ENCODE results near the gene AHDC1.

Gene AHDC1

DNA sequence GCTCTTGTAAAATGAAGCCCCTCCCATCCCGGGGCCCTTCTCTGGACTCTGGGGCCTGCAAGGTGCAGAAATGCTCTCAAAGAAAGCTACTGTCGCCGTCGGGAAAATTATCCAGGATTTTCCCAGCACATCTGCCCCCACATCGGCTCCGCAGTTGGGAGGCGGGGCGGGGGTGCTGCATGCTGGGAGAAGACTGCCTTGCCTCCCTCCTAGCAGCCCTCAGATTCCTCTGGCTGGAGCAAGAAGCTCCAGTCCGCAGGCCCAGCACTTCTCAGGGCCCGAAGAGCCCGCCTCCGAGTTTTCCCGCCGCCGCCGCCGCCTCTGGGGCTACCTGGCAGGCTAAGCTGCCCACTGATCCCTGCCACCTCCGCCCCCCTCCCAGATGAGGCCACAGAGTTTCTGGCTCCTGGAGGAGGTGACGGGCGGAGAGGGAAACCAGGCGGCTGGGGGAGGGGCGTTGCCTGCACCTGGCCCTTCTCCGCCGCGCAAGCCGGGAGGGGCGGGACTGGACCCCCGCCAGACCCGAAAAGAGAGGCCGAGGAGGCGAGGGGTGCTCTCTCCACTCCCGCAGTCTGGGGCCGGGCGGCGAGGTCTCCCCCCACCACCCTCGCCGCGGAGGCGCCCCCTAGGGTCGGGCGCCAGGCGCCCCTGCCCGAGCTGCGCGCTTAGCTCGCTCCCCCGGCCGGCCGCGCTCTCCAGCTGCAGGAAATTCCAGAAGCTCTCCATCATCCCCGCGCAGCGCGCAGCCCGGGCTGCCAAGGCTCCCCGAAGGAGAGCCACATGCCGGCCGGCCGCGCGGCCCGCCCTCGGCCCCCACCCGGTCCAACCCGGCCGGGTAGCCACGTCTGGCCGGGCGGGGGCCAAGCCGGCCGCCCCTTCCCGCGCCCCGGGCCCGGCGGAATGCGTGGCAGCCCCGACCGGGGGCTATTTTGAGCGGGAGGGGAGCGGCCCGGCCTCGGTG is 28.8 kb downstream of the AHDC1 start:
- ChIA-PET CTCF (interaction anchor here (0.6 to 27.5 kb wide), 11 partner anchors 9 to 279 kb away, joined by 3 to 689 read pairs (median 6); partner anchors contain the start of gene AHDC1), POLR2A (interaction anchor here (0.8 to 1.4 kb wide), 5 partner anchors 8 to 37 kb away, joined by 3 to 6 read pairs (median 4); partner anchors contain the start of gene AHDC1)
- H3K4me3 ChIP-seq (ENCODE audit: low read depth, low read length), result peak overlapping the region; percentile 34
- DNase-seq (ENCODE audit: low read depth, low spot score), result no peak
- TF ChIP-seq, protein P1, sequence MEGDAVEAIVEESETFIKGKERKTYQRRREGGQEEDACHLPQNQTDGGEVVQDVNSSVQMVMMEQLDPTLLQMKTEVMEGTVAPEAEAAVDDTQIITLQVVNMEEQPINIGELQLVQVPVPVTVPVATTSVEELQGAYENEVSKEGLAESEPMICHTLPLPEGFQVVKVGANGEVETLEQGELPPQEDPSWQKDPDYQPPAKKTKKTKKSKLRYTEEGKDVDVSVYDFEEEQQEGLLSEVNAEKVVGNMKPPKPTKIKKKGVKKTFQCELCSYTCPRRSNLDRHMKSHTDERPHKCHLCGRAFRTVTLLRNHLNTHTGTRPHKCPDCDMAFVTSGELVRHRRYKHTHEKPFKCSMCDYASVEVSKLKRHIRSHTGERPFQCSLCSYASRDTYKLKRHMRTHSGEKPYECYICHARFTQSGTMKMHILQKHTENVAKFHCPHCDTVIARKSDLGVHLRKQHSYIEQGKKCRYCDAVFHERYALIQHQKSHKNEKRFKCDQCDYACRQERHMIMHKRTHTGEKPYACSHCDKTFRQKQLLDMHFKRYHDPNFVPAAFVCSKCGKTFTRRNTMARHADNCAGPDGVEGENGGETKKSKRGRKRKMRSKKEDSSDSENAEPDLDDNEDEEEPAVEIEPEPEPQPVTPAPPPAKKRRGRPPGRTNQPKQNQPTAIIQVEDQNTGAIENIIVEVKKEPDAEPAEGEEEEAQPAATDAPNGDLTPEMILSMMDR (IDR thresholded peaks at IDR 0.05; ENCODE audit: insufficient read depth, low read length, missing control alignments), result peak; percentile 37

DNA sequence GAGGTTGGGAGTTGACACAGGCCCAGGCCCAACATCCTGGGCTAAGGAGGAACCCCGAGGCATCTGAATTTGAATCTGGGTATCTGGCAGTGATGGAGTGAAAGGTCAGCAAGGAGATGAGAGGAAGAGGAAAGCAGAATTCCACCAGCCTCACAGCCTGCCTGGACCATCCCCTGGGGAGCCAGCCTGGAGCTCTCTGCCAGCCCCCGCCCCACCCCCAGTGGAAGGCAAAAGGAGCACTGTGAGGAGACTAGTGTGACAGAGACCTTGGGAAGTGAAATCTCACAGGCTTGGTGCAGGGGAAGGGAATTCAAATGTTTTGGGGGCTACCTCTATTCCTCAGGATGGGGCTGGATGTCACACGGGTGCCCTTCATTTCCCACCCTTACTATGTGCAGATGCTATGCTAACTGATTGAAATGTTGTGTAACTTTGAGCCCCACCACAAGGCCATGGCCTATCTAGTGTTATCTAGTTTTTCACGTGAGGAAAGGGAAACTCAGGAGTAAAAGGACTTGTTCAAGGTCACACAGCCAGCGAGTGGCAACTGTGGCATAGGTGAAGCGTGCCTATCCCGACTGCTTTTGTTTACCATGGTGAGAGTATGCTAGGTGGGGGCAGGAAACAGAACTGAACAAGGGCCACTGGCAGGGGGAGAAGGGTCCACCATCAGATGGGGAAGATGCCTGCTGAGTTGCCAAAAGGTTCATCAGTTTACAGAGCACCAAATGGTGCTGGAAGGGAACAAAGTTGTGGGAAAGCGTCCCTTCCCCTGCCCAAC is 29.8 kb downstream of the AHDC1 start:
- CTCF ChIA-PET, result interaction anchor here (1.0 to 27.5 kb wide), 10 partner anchors 8 to 36 kb away, joined by 3 to 689 read pairs (median 10); partner anchors contain the start of gene AHDC1
- TF ChIP-seq, protein P1 (IDR thresholded peaks at IDR 0.05; ENCODE audit: insufficient read depth, low read length, missing control alignments), result no peak
- no peak overlapping the region for H3K4me3 ChIP-seq (ENCODE audit: low read depth, low read length)
- POLR2A ChIA-PET, result interaction anchor here (1.4 kb wide), 2 partner anchors 9 to 20 kb away, joined by 4 to 5 read pairs; no protein-coding TSS in a partner anchor
- DNase-seq (ENCODE audit: low read depth, low spot score), result no peak

DNA sequence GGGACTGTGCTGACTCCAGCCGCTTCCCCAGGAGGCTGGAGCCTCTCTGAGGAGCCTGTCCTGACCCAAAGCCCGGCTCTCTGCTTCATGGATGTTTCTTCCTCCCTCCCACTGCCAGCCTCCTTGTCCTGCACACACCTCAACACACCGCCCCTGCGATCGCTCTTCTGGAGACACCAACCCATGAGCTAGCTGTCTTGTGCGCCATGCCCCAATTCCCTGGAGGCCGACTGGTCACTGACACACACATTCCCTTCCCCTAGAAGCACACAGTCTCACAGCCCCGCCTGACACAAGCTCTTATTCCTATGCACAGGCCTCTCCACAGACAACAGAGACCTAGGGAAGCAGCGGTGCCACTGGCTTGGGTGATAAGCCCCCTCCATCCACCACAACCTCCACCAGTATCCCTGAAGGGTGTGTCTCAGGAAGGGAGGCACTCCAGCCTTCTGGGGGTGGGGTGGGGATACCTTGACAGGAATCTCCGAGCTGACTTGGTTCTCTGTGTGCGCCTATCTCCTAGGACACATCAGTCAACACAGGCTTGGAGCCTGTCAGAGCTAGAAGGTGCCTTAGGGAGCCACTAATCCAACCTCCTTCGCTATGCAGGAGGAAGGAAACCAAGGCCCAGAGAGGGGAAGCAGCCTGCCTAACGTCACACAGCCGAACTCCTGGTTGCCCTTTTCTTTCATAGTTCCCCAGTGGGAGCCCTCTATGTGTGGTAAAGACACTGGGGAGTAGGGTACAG is 31.1 kb downstream of the AHDC1 start:
- no peak for DNase-seq (ENCODE audit: low read depth, low spot score)
- CTCF ChIA-PET, result interaction anchor here (1.0 to 27.5 kb wide), 6 partner anchors 8 to 51 kb away, joined by 3 to 689 read pairs (median 14); partner anchors contain the start of gene AHDC1
- no peak overlapping the region for H3K4me3 ChIP-seq (ENCODE audit: low read depth, low read length)
- TF ChIP-seq, protein P1 (IDR thresholded peaks at IDR 0.05; ENCODE audit: insufficient read depth, low read length, missing control alignments), result no peak
- POLR2A ChIA-PET, result interaction anchor here (0.6 to 0.9 kb wide), 2 partner anchors 11 to 32 kb away, joined by 3 read pairs; partner anchors contain the start of gene AHDC1

DNA sequence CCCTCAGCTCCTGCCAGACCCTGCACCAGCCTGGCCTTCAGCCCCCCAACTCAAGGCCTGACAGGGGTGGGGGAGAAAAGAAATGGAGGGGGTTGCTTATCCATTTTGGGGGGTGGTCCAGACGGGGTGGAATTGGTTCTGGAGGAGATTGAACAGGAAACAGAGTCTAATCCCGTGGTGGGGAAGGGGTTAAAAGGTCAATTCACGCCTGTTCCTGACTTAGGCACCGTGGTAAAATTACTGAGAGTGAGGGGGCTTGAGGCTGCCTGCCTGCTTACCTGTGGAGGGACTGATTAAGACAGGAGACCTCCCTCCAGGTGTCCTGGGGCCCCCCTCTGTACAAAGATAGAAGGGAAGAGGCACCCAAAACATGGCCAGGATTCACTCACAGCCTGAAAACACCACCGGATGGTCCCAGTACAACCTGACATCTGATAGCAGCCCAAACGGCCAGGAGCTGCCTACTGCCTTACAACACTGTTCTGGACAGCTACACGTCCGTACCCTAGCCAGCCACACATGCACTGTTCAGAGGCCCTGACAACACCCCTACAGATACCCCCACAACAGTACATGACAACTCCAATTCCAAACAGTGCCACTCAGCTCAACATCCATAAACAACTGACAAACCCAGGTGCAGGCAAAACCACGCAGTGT is 31.8 kb downstream of the AHDC1 start:
- no peak overlapping the region for H3K4me3 ChIP-seq (ENCODE audit: low read depth, low read length)
- ChIA-PET CTCF (interaction anchor here (1.3 to 27.5 kb wide), 6 partner anchors 7 to 169 kb away, joined by 3 to 689 read pairs (median 14); partner anchors contain the start of gene AHDC1), POLR2A (interaction anchor here (0.6 to 0.9 kb wide), 2 partner anchors 10 to 32 kb away, joined by 3 read pairs; partner anchors contain the start of gene AHDC1)
- TF ChIP-seq, protein P1 (IDR thresholded peaks at IDR 0.05; ENCODE audit: insufficient read depth, low read length, missing control alignments), result no peak
- no peak for DNase-seq (ENCODE audit: low read depth, low spot score)

DNA sequence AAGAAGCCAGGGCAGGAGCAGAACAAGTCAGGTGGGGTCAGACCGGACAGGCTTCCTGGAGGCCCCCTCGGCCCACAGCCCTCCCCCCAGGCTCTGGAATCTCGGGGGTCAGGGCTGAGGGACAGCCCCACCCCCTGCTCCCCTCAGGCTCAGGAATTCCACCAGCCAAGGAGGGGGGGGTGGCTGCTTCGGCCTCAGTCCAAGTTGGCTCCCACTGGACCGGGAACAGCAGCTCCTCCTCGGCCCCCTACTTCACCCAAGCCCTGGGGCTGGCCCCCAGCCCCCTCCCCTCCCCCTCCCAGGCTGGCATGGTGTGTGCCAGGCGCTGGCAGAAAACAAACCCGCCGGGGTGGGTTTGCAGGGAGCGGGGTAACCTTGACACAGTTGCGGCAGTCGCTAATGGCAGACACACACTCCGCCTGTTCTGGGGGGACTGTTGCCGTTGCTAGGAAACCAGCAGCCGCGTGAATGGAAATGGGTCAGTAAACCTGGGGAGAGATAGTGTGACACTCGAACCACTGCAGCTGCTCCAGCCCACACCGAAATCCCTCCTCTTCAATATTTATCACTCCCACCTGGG is 32.4 kb downstream of the AHDC1 start:
- no peak for DNase-seq (ENCODE audit: low read depth, low spot score)
- ChIA-PET POLR2A (no interaction called here), CTCF (interaction anchor here (1.3 to 27.5 kb wide), 4 partner anchors 12 to 168 kb away, joined by 4 to 689 read pairs (median 116); partner anchors contain the start of gene AHDC1)
- TF ChIP-seq, protein P1 (IDR thresholded peaks at IDR 0.05; ENCODE audit: insufficient read depth, low read length, missing control alignments), result no peak
- H3K4me3 ChIP-seq (ENCODE audit: low read depth, low read length), result no peak overlapping the region
